Astrocyte (in vitro differentiated cells and primary cell): Measurements from ENCODE around the gene PAIP2. TPM values are rescaled to one million over a fixed set of nuclear protein-coding genes. Genes with fewer than 3 reads are reported as not detected.

Experiments
- DNase-seq: peaks from one replicate; pipeline ENCODE4 v3.0.0-alpha.2; 2010; ENCODE audit warnings: low read depth
- FAIRE-seq: peaks from 2 replicates; lab custom pipeline; 2011; peaks lifted over from hg19 to GRCh38; lab: Jason Lieb, UNC
- H2AFZ ChIP-seq: 2 replicates; pipeline ENCODE4 v1.6.0; 2012; ENCODE audit warnings: low read depth, low read length, inconsistent platforms
- H3K27ac ChIP-seq: 2 replicates; pipeline ENCODE4 v1.5.1; 2011; ENCODE audit warnings: low read depth, low read length, inconsistent platforms
- H3K27me3 ChIP-seq: 2 replicates; pipeline ENCODE4 v1.6.0; 2011; ENCODE audit warnings: low read length, inconsistent platforms; ENCODE audit not compliant: insufficient read depth
- H3K36me3 ChIP-seq: 2 replicates; pipeline ENCODE4 v1.5.1; 2011; ENCODE audit warnings: low read length, inconsistent platforms; ENCODE audit not compliant: insufficient read depth
- H3K4me1 ChIP-seq: 2 replicates; pipeline ENCODE4 v1.5.1; 2011; ENCODE audit warnings: low read length, inconsistent platforms; ENCODE audit not compliant: insufficient read depth
- H3K4me2 ChIP-seq: 2 replicates; pipeline ENCODE4 v1.6.0; 2012; ENCODE audit warnings: low read length, inconsistent platforms
- H3K4me3 ChIP-seq: 2 replicates; pipeline ENCODE4 v1.5.1; 2011; ENCODE audit warnings: low read depth, mild to moderate bottlenecking, low read length, inconsistent platforms; ENCODE audit not compliant: insufficient read depth
- H3K79me2 ChIP-seq: 2 replicates; pipeline ENCODE4 v1.6.0; 2012; ENCODE audit warnings: mild to moderate bottlenecking, low read length, inconsistent platforms; ENCODE audit not compliant: insufficient read depth
- H3K9ac ChIP-seq: 2 replicates; pipeline ENCODE4 v1.6.0; 2012; ENCODE audit warnings: mild to moderate bottlenecking, low read length, inconsistent platforms
- H3K9me3 ChIP-seq: 2 replicates; pipeline ENCODE4 v1.5.1; 2012; ENCODE audit warnings: low read depth, mild to moderate bottlenecking, low read length, inconsistent platforms; ENCODE audit not compliant: insufficient read depth
- H4K20me1 ChIP-seq: 2 replicates; pipeline ENCODE4 v1.6.0; 2012; ENCODE audit warnings: low read length, inconsistent platforms; ENCODE audit not compliant: insufficient read depth
- H3K27ac Mint-ChIP-seq: one replicate; pipeline ENCODE4 v1.8.0; 2021; ENCODE audit warnings: mild to moderate bottlenecking, mixed read lengths; ENCODE audit not compliant: unreplicated experiment
- H3K27me3 Mint-ChIP-seq: one replicate; pipeline ENCODE4 v1.8.0; 2021; ENCODE audit warnings: low read depth, mixed read lengths; ENCODE audit not compliant: unreplicated experiment
- H3K36me3 Mint-ChIP-seq: one replicate; pipeline ENCODE4 v1.8.0; 2021; ENCODE audit warnings: low read depth, mixed read lengths; ENCODE audit not compliant: unreplicated experiment
- H3K4me1 Mint-ChIP-seq: one replicate; pipeline ENCODE4 v1.8.0; 2021; ENCODE audit warnings: low read depth, mixed read lengths; ENCODE audit not compliant: unreplicated experiment
- H3K4me3 Mint-ChIP-seq: one replicate; pipeline ENCODE4 v1.8.0; 2021; ENCODE audit warnings: mild to moderate bottlenecking, moderate library complexity, mixed read lengths; ENCODE audit not compliant: unreplicated experiment
- H3K9me3 Mint-ChIP-seq: one replicate; pipeline ENCODE4 v1.8.0; 2021; ENCODE audit warnings: mild to moderate bottlenecking, mixed read lengths; ENCODE audit not compliant: unreplicated experiment
- CTCF ChIP-seq: IDR thresholded peaks from 2 replicates; pipeline ENCODE4 v1.5.1; 2011; ENCODE audit warnings: low read depth, mild to moderate bottlenecking, inconsistent platforms, low read length, moderate library complexity; ENCODE audit not compliant: insufficient read depth
- EZH2 ChIP-seq: IDR thresholded peaks from 2 replicates; pipeline ENCODE4 v1.6.1; 2012; ENCODE audit warnings: mild to moderate bottlenecking, low read length, inconsistent platforms; ENCODE audit not compliant: insufficient read depth
- total RNA-seq: library from RNA; stranded (reverse); gene quantifications from 2 replicates; pipeline ENCODE4 v1.2.1, GENCODE V29; 2021

Gene PAIP2
- total RNA-seq, 1 donor from 2014 or later: 75.3 TPM

GRCh38 chr5:139381837-139382761 lies 40.4 kb downstream of the PAIP2 start:
- no peak overlapping the region for H3K4me3 Mint-ChIP-seq
- no peak overlapping the region for H3K4me3 ChIP-seq
- no peak overlapping the region for H3K9ac ChIP-seq
- no peak overlapping the region for H3K27ac ChIP-seq
- H3K36me3 Mint-ChIP-seq: peaks cover 11% of the 10 kb centered on the region
- no peaks in the 10 kb centered on the region for H3K79me2 ChIP-seq
- H3K4me2 ChIP-seq: no peak overlapping the region
- H3K27me3 Mint-ChIP-seq: peaks cover 16% of the 10 kb centered on the region
- H3K9me3 Mint-ChIP-seq: no peaks in the 10 kb centered on the region
- no peaks in the 10 kb centered on the region for H3K9me3 ChIP-seq
- H3K27me3 ChIP-seq: no peaks in the 10 kb centered on the region
- no peaks in the 10 kb centered on the region for H3K4me1 ChIP-seq
- H2AFZ ChIP-seq: no peak overlapping the region
- TF ChIP-seq EZH2: no peak
- TF ChIP-seq CTCF: no peak
- FAIRE-seq (no peak), DNase-seq (no peak)
- H3K36me3 ChIP-seq: no peaks in the 10 kb centered on the region
- peaks cover 7% of the 10 kb centered on the region for H4K20me1 ChIP-seq
- H3K4me1 Mint-ChIP-seq: no peaks in the 10 kb centered on the region
- H3K27ac Mint-ChIP-seq: no peak overlapping the region

- Histone ChIP-seq H3K36me3 (no peaks in the 10 kb centered on the region), H3K27me3 (no peaks in the 10 kb centered on the region), H3K4me3 (no peak overlapping the region), H3K4me2 (no peak overlapping the region), H3K27ac (no peak overlapping the region), H3K9me3 (no peaks in the 10 kb centered on the region), H2AFZ (no peak overlapping the region), H4K20me1 (peaks cover 7% of the 10 kb centered on the region), H3K79me2 (no peaks in the 10 kb centered on the region), H3K9ac (no peak overlapping the region), H3K4me1 (no peaks in the 10 kb centered on the region)
- Mint-ChIP-seq H3K9me3 (no peaks in the 10 kb centered on the region), H3K4me1 (no peaks in the 10 kb centered on the region), H3K27me3 (peaks cover 16% of the 10 kb centered on the region), H3K27ac (no peak overlapping the region), H3K4me3 (no peak overlapping the region), H3K36me3 (peaks cover 8% of the 10 kb centered on the region)
- TF ChIP-seq CTCF: no peak
- no peak for TF ChIP-seq EZH2
- no peak for DNase-seq
- no peak for FAIRE-seq
These were observed 41.2 kb downstream of the PAIP2 start for GRCh38 chr5:139382807-139383206.
